ENCODE measurements around the gene TUBGCP3.
"Not testable (repeated sequence)": the region's sequence is repeated elsewhere in the genome, so short reads cannot be mapped to it uniquely, and the experiment has no call there.

Gene TUBGCP3

GRCh38 chr13:112495465-112495864 lies 92.5 kb downstream of the TUBGCP3 start:
- no peak overlapping the region for H3K4me3 ChIP-seq (ENCODE audit: low read length)
- H3K9me3 ChIP-seq (ENCODE audit: low read length), result no peaks in the 10 kb centered on the region
- H2AFZ ChIP-seq (ENCODE audit: low read depth, low read length), result no peak overlapping the region
- H3K27me3 ChIP-seq (ENCODE audit: insufficient read depth, low read length), result no peaks in the 10 kb centered on the region
- peaks cover 32% of the 10 kb centered on the region for H3K36me3 ChIP-seq (ENCODE audit: insufficient read depth, low read length)
- no peaks in the 10 kb centered on the region for H3K4me1 ChIP-seq (ENCODE audit: insufficient read depth, low read length)

- no peak overlapping the region for H2AFZ ChIP-seq (ENCODE audit: low read depth, low read length)
- H3K36me3 ChIP-seq (ENCODE audit: insufficient read depth, low read length), result peaks cover 12% of the 10 kb centered on the region
- no peak overlapping the region for H3K4me3 ChIP-seq (ENCODE audit: low read length)
- H3K9me3 ChIP-seq (ENCODE audit: low read length), result no peaks in the 10 kb centered on the region
- no peaks in the 10 kb centered on the region for H3K4me1 ChIP-seq (ENCODE audit: insufficient read depth, low read length)
- no peaks in the 10 kb centered on the region for H3K27me3 ChIP-seq (ENCODE audit: insufficient read depth, low read length)
Observed at GRCh38 chr13:112489199-112489598, 98.8 kb downstream of the TUBGCP3 start.

- not testable (repeated sequence) for H3K27me3 ChIP-seq (ENCODE audit: insufficient read depth, low read length); H3K4me3 ChIP-seq (ENCODE audit: low read length); H3K9me3 ChIP-seq (ENCODE audit: low read length); H2AFZ ChIP-seq (ENCODE audit: low read depth, low read length); H3K4me1 ChIP-seq (ENCODE audit: insufficient read depth, low read length)
- H3K36me3 ChIP-seq (ENCODE audit: insufficient read depth, low read length), result peaks cover 17% of the 10 kb centered on the region
Observed at GRCh38 chr13:112488343-112489050, 99.5 kb downstream of the TUBGCP3 start.

GRCh38 chr13:112487127-112487517 lies 100.8 kb downstream of the TUBGCP3 start:
- Histone ChIP-seq H2AFZ (ENCODE audit: low read depth, low read length) (no peak overlapping the region), H3K36me3 (ENCODE audit: insufficient read depth, low read length) (peaks cover 17% of the 10 kb centered on the region), H3K4me1 (ENCODE audit: insufficient read depth, low read length) (no peaks in the 10 kb centered on the region), H3K9me3 (ENCODE audit: low read length) (no peaks in the 10 kb centered on the region), H3K4me3 (ENCODE audit: low read length) (no peak overlapping the region), H3K27me3 (ENCODE audit: insufficient read depth, low read length) (no peaks in the 10 kb centered on the region)

GRCh38 chr13:112486386-112487126 lies 101.4 kb downstream of the TUBGCP3 start:
- H2AFZ ChIP-seq (ENCODE audit: low read depth, low read length), result no peak overlapping the region
- peaks cover 17% of the 10 kb centered on the region for H3K36me3 ChIP-seq (ENCODE audit: insufficient read depth, low read length)
- H3K4me1 ChIP-seq (ENCODE audit: insufficient read depth, low read length), result no peaks in the 10 kb centered on the region
- H3K9me3 ChIP-seq (ENCODE audit: low read length), result no peaks in the 10 kb centered on the region
- no peak overlapping the region for H3K4me3 ChIP-seq (ENCODE audit: low read length)
- H3K27me3 ChIP-seq (ENCODE audit: insufficient read depth, low read length), result no peaks in the 10 kb centered on the region

- not testable (repeated sequence) for H3K4me3 ChIP-seq (ENCODE audit: low read length); H2AFZ ChIP-seq (ENCODE audit: low read depth, low read length); H3K27me3 ChIP-seq (ENCODE audit: insufficient read depth, low read length); H3K9me3 ChIP-seq (ENCODE audit: low read length); H3K4me1 ChIP-seq (ENCODE audit: insufficient read depth, low read length)
- peaks cover 17% of the 10 kb centered on the region for H3K36me3 ChIP-seq (ENCODE audit: insufficient read depth, low read length)
Observed at GRCh38 chr13:112485814-112486213, 102.1 kb downstream of the TUBGCP3 start.

GRCh38 chr13:112483299-112483698 lies 104.7 kb downstream of the TUBGCP3 start:
- H3K36me3 ChIP-seq (ENCODE audit: insufficient read depth, low read length), result peaks cover 17% of the 10 kb centered on the region
- no peaks in the 10 kb centered on the region for H3K9me3 ChIP-seq (ENCODE audit: low read length)
- H3K4me3 ChIP-seq (ENCODE audit: low read length), result no peak overlapping the region
- no peaks in the 10 kb centered on the region for H3K4me1 ChIP-seq (ENCODE audit: insufficient read depth, low read length)
- H2AFZ ChIP-seq (ENCODE audit: low read depth, low read length), result no peak overlapping the region
- H3K27me3 ChIP-seq (ENCODE audit: insufficient read depth, low read length), result no peaks in the 10 kb centered on the region

- Histone ChIP-seq H3K27me3 (ENCODE audit: insufficient read depth, low read length) (no peaks in the 10 kb centered on the region), H3K4me1 (ENCODE audit: insufficient read depth, low read length) (no peaks in the 10 kb centered on the region), H3K9me3 (ENCODE audit: low read length) (no peaks in the 10 kb centered on the region), H3K36me3 (ENCODE audit: insufficient read depth, low read length) (peaks cover 14% of the 10 kb centered on the region), H3K4me3 (ENCODE audit: low read length) (no peak overlapping the region), H2AFZ (ENCODE audit: low read depth, low read length) (no peak overlapping the region)
Observed at GRCh38 chr13:112481458-112481857, 106.5 kb downstream of the TUBGCP3 start.

GRCh38 chr13:112479389-112479788 lies 108.6 kb downstream of the TUBGCP3 start:
- Histone ChIP-seq H3K4me3 (ENCODE audit: low read length) (no peak overlapping the region), H3K36me3 (ENCODE audit: insufficient read depth, low read length) (peaks cover 5% of the 10 kb centered on the region), H3K9me3 (ENCODE audit: low read length) (no peaks in the 10 kb centered on the region), H3K27me3 (ENCODE audit: insufficient read depth, low read length) (no peaks in the 10 kb centered on the region), H2AFZ (ENCODE audit: low read depth, low read length) (no peak overlapping the region), H3K4me1 (ENCODE audit: insufficient read depth, low read length) (no peaks in the 10 kb centered on the region)

- Histone ChIP-seq H3K27me3 (ENCODE audit: insufficient read depth, low read length) (no peaks in the 10 kb centered on the region), H3K4me1 (ENCODE audit: insufficient read depth, low read length) (no peaks in the 10 kb centered on the region), H3K9me3 (ENCODE audit: low read length) (no peaks in the 10 kb centered on the region), H3K36me3 (ENCODE audit: insufficient read depth, low read length) (no peaks in the 10 kb centered on the region), H3K4me3 (ENCODE audit: low read length) (no peak overlapping the region), H2AFZ (ENCODE audit: low read depth, low read length) (no peak overlapping the region)
Observed at GRCh38 chr13:112477070-112477619, 110.8 kb downstream of the TUBGCP3 start.

GRCh38 chr13:112475889-112476288 lies 112.1 kb downstream of the TUBGCP3 start:
- Histone ChIP-seq H3K27me3 (ENCODE audit: insufficient read depth, low read length) (no peaks in the 10 kb centered on the region), H3K36me3 (ENCODE audit: insufficient read depth, low read length) (no peaks in the 10 kb centered on the region), H3K4me3 (ENCODE audit: low read length) (no peak overlapping the region), H3K9me3 (ENCODE audit: low read length) (no peaks in the 10 kb centered on the region), H2AFZ (ENCODE audit: low read depth, low read length) (no peak overlapping the region), H3K4me1 (ENCODE audit: insufficient read depth, low read length) (no peaks in the 10 kb centered on the region)

GRCh38 chr13:112474869-112475268 lies 113.1 kb downstream of the TUBGCP3 start:
- no peaks in the 10 kb centered on the region for H3K27me3 ChIP-seq (ENCODE audit: insufficient read depth, low read length)
- no peaks in the 10 kb centered on the region for H3K36me3 ChIP-seq (ENCODE audit: insufficient read depth, low read length)
- no peak overlapping the region for H2AFZ ChIP-seq (ENCODE audit: low read depth, low read length)
- no peaks in the 10 kb centered on the region for H3K9me3 ChIP-seq (ENCODE audit: low read length)
- H3K4me1 ChIP-seq (ENCODE audit: insufficient read depth, low read length), result no peaks in the 10 kb centered on the region
- no peak overlapping the region for H3K4me3 ChIP-seq (ENCODE audit: low read length)

- Histone ChIP-seq H3K4me1 (ENCODE audit: insufficient read depth, low read length) (no peaks in the 10 kb centered on the region), H3K36me3 (ENCODE audit: insufficient read depth, low read length) (no peaks in the 10 kb centered on the region), H3K9me3 (ENCODE audit: low read length) (no peaks in the 10 kb centered on the region), H3K27me3 (ENCODE audit: insufficient read depth, low read length) (no peaks in the 10 kb centered on the region), H3K4me3 (ENCODE audit: low read length) (no peak overlapping the region), H2AFZ (ENCODE audit: low read depth, low read length) (no peak overlapping the region)
Observed at GRCh38 chr13:112473818-112474217, 114.1 kb downstream of the TUBGCP3 start.

Measured in neuron (in vitro differentiated cells).